Measurements from ENCODE around the gene ATR. TPM values are rescaled to one million over a fixed set of nuclear protein-coding genes. Genes with fewer than 3 reads are reported as not detected.

ATR gene
- total RNA-seq, 4 donors from 2014 or later = 13.1 to 26.8 (median 20.4) TPM

DNA sequence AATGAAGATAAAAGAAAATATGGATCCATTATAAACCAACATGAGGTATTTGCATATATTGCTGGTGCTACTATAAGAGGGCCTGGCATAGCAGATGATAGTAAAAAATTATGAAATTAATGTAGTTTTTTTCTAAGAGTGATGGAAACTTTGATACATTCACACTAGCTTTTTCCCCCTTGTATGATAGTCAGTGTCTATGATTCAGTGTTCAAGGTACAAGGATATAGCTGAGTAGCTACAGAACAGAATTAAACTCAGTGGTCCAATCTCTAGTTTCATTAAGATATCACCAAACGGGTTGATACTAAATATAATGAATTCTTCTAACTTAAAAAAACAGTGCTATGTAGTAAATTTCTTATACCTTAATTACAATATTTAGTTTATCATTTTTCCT, 80.8 kb downstream of the ATR start:
- no peak for TF ChIP-seq POLR2AphosphoS5 (IDR thresholded peaks at IDR 0.05)
- TF ChIP-seq EP300 (IDR thresholded peaks at IDR 0.05) = no peak
- no peak for TF ChIP-seq POLR2A (IDR thresholded peaks at IDR 0.05)
- TF ChIP-seq, protein P1, sequence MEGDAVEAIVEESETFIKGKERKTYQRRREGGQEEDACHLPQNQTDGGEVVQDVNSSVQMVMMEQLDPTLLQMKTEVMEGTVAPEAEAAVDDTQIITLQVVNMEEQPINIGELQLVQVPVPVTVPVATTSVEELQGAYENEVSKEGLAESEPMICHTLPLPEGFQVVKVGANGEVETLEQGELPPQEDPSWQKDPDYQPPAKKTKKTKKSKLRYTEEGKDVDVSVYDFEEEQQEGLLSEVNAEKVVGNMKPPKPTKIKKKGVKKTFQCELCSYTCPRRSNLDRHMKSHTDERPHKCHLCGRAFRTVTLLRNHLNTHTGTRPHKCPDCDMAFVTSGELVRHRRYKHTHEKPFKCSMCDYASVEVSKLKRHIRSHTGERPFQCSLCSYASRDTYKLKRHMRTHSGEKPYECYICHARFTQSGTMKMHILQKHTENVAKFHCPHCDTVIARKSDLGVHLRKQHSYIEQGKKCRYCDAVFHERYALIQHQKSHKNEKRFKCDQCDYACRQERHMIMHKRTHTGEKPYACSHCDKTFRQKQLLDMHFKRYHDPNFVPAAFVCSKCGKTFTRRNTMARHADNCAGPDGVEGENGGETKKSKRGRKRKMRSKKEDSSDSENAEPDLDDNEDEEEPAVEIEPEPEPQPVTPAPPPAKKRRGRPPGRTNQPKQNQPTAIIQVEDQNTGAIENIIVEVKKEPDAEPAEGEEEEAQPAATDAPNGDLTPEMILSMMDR (IDR thresholded peaks at IDR 0.05) = no peak
- H3K36me3 ChIP-seq = peaks cover 0 to 70% of the 10 kb centered on the region in 2 donors
- no peak overlapping the region for H3K4me3 ChIP-seq
- no peak overlapping the region for H3K27ac ChIP-seq
- H3K27me3 ChIP-seq = no peaks in the 10 kb centered on the region
- H3K4me1 ChIP-seq = no peaks in the 10 kb centered on the region
- H3K9me3 ChIP-seq = no peaks in the 10 kb centered on the region
- ATAC-seq = no peak
- WGBS, 2 donors (ENCODE audit: low coverage in 1 of 2) = 90 to 93% methylated on average over 1 of the region's 1 CpG

DNA sequence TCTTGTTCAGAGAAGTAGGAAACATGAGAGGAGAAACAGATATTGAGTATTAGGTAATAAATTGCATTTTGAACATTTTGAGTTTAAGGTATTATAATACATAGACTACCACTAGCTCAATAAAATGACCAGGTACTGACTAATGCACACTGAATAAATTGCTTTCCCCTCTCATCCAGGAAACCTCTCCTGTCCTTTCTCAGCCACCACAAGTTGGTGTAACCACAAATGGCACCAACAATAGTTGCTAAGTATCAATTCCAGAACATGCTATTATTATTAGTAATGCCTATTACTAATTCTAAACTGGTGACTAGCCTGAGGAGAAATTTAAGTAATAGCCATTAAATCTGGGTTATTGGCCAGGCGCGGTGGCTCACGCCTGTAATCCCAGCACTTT, 83.4 kb downstream of the ATR start:
- TF ChIP-seq POLR2A (IDR thresholded peaks at IDR 0.05) (no peak), EP300 (IDR thresholded peaks at IDR 0.05) (no peak), POLR2AphosphoS5 (IDR thresholded peaks at IDR 0.05) (no peak)
- TF ChIP-seq, protein P1 (IDR thresholded peaks at IDR 0.05) = no peak
- Histone ChIP-seq H3K9me3 (no peaks in the 10 kb centered on the region), H3K4me1 (no peaks in the 10 kb centered on the region), H3K27ac (no peak overlapping the region), H3K27me3 (no peaks in the 10 kb centered on the region), H3K4me3 (no peak overlapping the region), H3K36me3 (peaks cover 3 to 94% of the 10 kb centered on the region in 2 donors)
- ATAC-seq = no peak
- WGBS, 2 donors (ENCODE audit: low coverage in 1 of 2) = 92 to 100% methylated on average over 1 to 3 of the region's 3 CpGs

DNA sequence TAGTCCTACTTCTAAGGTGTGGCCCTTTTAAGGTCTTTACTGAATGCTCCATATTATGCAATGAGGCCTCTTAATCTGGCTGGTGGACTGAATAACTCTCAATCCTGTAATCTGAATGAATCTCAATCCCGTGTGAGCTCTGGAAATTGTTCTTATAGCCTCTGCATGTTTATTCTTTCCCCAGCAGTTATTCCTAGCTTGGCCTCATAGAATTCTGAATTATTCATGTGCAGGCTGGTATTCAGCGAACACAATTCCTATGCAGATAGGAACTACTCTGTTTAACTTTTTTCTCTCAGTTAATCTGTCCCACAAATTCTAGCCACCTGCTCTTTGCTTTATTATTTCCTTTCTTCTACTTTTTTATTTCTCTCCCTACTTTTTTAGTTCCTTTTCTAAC, 86.3 kb downstream of the ATR start:
- H3K9me3 ChIP-seq = no peaks in the 10 kb centered on the region
- H3K27ac ChIP-seq = no peak overlapping the region
- no peaks in the 10 kb centered on the region for H3K4me1 ChIP-seq
- peaks cover 3 to 97% of the 10 kb centered on the region in 2 donors for H3K36me3 ChIP-seq
- no peak for ATAC-seq
- no peak overlapping the region for H3K4me3 ChIP-seq
- WGBS, 2 donors (ENCODE audit: low coverage in 1 of 2) = 93% methylated on average over 2 of the region's 2 CpGs
- no peaks in the 10 kb centered on the region for H3K27me3 ChIP-seq
- TF ChIP-seq POLR2A (IDR thresholded peaks at IDR 0.05) (no peak), POLR2AphosphoS5 (IDR thresholded peaks at IDR 0.05) (no peak), EP300 (IDR thresholded peaks at IDR 0.05) (no peak)
- TF ChIP-seq, protein P1 (IDR thresholded peaks at IDR 0.05) = no peak

DNA sequence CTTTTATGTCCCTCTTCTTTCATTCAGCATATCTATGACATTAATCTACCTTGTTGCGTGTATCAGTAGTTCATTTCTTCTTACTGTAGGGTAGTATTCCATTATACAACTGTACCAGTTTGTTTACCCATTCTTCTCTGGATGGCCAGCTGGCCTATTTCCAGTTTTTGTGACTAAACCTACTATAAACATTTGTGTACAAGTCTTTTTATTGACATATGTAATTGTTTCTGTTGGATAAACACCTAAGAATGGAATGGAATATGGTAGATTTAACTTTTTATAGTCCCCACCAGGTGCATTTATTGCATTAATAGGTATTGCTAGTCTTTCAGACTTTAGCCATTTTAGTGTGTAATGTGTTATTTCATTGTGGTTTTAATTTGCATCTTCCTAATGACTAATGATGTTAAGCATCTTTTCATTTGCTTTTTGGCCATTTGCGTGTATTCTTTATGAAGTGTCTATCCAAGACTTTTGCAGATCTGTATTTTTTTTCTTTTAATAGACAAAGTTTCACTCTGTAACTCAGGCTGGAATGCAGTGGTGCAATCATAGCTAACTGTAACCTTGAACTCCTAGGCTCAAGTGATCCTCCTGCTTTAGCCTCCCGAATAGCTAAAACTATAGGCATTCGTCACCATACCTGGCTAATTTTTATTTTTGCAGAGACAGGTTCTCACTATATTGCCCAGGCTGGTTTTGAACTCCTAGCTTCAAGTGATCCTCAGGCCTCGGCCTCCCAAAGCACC, 88.8 kb downstream of the ATR start:
- H3K4me3 ChIP-seq = no peak overlapping the region
- ATAC-seq = no peak
- no peaks in the 10 kb centered on the region for H3K27me3 ChIP-seq
- H3K9me3 ChIP-seq = no peaks in the 10 kb centered on the region
- H3K27ac ChIP-seq = no peak overlapping the region
- TF ChIP-seq POLR2A (IDR thresholded peaks at IDR 0.05) (no peak), POLR2AphosphoS5 (IDR thresholded peaks at IDR 0.05) (no peak), EP300 (IDR thresholded peaks at IDR 0.05) (no peak)
- TF ChIP-seq, protein P1 (IDR thresholded peaks at IDR 0.05) = no peak
- 95 to 100% methylated on average over 4 to 5 of the region's 5 CpGs for WGBS, 2 donors (ENCODE audit: low coverage in 1 of 2)
- no peaks in the 10 kb centered on the region for H3K4me1 ChIP-seq
- peaks cover 3 to 93% of the 10 kb centered on the region in 2 donors for H3K36me3 ChIP-seq

DNA sequence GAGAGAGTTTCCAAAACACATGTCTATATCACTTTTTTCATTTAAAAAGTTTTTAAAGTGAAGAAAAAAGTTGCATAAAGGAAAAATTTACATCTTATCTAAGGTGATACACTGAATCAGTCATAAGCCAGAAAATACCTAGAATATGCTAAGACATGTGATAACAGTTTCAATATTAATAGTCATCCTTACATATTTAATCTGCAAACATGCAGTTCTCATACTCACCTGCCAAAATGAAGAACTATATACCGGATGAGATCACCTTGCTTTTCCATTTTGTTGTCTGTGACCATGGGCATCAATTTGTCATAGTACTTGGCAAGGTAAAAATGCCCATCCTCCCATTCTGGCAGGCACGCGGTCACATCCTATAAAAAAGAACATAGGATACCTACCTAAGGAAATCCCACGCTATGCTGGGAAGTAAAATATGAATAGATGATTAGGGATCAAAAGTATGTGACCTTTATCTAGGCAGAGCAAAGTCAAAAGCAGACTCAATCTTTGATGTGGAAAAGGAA, 93.6 kb downstream of the ATR start:
- Histone ChIP-seq H3K9me3 (peaks cover 0 to 16% (median 0%) of the 10 kb centered on the region in 3 donors), H3K27me3 (no peaks in the 10 kb centered on the region), H3K4me3 (no peak overlapping the region), H3K4me1 (no peaks in the 10 kb centered on the region), H3K27ac (no peak overlapping the region), H3K36me3 (peaks cover 0 to 88% of the 10 kb centered on the region in 2 donors)
- WGBS, 2 donors (ENCODE audit: low coverage in 1 of 2) = 90 to 96% methylated on average over 4 of the region's 4 CpGs
- ATAC-seq = no peak
- no peak for TF ChIP-seq POLR2A (IDR thresholded peaks at IDR 0.05)
- TF ChIP-seq, protein P1 (IDR thresholded peaks at IDR 0.05) = no peak
